Activated CD4-positive, alpha-beta T cell treated with anti-CD3 and anti-CD28 coated beads for 4 hours (primary cell): Measurements from ENCODE around the gene CDK4.

Experiments
- DNase-seq, 2 donors: peaks; one replicate each; pipeline ENCODE4 v3.0.0-alpha.2; 2020

The CDK4 gene

DNA sequence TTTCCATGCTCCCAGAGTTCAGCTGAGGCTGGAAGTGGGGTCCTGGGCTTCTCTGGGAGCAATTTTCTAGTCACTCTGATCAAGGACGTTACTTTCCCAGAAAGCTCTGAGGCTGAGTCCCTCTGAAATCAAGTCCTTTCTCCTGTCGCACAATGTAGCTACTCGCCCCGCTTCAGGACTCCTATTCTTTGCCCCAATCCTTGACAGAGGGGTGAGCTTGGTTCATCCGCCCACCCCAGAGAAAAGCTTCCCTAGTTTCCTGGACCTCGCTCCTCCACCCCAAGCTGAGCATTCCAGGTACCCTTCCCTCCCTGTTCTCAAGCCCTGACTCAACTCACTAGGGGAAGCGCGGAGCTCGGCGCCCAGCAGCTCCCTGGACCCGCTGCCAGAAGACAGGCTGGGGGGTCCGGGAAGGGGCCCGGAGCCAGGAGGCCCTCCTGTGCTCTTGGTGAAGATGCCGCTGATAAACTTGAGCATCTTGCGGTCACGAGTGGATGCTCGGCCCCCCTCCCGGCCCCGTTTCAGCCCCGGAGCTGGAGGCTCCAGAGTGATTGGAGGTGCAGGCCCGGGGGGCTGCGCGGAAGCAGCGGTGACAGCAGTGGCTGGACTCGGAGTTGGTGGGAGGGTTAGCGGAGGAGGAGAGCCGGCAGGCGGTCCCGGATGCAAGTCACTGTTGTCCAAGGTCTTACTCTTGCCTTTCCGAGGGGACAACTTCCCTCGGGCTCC is 15.2 kb downstream of the CDK4 start:
- no peak for DNase-seq

DNA sequence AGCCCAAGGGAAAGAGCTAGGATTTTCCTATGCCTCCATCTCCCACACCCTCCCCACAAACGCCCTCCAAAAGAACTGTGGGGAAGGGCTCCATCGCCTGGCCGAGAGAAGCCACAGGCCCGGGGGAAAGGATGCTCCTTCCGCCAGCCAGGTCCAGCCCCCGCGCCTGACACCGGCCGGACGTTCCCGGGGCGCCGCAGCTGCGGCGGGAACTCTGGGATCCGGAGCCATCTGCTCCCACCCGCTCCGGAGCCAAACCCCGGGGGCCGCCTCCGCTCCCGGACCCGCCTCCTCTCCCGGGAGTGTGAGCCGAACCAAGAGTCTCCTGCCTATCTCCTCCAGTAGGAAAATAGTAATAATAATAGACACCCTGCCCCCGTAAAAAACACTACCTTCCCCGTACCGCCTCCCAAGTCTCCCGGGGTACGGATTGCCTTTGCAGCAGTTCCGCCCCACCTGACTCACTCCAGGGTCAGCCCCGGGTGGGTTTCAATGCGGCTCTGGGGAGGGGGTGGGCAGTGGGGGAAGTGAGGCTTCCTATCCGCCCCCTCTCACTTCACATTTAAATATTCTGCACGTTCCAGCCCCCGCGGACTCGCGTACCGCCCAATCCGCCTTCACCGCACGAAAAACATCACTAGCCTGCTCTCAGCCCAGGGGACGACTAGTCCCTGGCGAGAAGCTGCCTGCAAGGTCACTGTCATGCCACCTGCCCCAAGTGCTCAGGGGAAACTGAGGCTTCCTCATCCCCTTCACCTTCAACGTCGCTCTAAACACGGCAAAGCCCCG is 16.0 kb downstream of the CDK4 start:
- no peak for DNase-seq

DNA sequence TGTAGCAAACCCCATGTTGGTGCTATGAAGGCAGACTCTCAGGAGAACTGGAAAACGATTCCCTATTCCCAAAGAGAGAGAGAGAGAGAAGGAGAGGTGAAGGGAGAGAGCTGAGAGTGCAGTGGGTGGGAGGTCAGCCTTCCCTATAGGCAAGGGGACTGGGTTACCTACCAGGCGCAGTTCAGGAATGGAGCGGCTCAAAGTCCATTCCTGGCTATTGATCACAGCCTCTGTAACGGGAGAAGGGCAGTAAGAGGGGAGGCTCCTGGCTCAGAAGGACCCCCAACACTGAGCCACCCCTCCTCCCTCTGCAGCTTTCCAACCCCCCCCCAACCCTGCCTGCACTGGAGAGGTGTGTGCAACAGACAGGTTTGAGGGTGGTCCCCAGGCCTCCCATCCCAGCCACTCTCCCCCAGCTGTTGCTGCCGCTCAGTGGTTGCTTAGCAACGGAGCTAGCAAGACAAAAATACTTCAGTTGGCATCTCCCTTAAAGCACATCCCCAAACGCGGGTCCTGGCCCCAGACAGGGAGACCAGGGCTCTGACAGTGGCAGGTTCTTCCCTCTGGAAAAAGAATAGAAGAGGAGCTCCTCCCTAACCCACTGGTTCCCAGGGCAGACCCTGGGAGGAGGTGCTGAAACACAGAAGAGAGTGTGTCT is 16.8 kb downstream of the CDK4 start:
- no peak for DNase-seq

DNA sequence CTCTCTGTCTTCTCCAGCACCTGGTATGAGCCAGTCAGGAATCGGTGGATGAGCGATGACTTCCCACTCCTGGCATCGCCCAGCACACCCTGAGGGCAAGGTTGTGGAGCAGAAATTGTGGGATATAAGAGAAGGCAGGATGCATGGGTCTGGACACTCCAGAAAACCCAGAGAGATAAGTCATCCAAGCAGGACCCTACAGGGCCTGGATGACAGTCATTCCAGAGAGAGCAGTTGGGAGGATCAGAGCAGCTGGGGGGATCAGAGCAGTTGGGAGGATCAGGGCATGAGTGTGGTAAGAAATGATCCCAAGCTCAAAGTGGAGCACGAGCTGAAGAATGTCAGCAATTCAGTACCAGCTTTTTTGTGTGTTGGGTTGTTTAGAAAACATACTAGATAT is 17.5 kb downstream of the CDK4 start:
- no peak for DNase-seq

DNA sequence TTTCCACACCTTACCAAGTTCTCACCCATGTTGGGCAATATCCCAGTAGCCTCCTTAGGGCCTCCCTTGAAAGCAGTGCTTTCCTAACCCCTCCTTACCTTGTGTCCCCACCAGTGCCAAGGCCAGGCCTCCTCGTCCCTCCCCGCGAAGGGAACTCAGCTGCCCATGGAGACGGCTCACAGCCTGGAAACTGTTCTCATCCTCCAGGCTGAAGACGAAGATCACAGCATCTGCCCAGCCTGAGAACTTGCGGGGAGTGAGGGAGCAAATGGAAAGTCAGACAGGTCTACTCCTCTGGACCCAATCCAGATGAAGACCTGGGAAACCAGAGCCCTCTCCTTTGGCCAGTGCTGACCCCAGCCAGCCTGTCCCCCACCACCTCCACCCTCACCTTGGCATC is 18.2 kb downstream of the CDK4 start:
- no peak for DNase-seq

DNA sequence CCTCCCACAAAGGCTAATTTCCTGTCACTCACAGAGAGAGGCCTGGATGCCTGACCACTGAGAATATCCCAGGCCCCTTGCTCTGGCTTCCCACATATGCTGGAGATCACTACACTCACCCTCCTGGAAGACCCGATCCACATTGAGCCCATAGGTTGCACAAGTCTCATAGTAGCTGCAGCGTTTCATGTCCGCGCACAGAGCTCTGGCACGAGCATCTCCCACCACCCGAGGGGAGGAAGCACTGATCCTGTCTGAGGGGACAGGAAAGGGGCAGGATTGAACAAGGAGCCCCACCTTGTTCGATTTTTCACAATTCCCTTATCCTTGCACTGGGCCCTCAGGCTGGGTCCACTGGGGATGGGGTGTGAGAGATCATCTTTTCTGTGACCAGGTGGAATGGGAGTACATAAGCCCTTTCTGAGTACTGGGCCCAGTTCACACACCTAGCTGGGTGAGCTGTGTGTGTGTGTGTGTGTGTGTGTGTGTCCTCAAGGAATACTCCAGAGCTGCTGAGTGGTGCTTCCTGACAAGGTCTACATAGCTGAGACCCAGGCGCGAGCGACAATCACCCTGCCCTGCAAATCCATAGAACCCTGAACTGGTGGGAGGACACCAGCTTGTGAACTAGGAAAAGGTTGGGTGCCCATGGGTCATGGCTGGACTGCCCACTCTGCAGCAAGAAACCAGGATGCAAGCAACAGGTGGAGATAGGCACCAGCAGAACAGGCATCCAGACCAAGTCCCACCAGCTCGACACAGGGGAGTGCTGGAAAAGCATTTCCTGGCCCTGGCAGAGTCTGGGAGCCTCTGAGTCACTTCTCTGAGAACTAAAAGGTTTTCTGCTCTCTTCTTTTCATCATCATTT is 19.1 kb downstream of the CDK4 start:
- DNase-seq, result no peak

DNA sequence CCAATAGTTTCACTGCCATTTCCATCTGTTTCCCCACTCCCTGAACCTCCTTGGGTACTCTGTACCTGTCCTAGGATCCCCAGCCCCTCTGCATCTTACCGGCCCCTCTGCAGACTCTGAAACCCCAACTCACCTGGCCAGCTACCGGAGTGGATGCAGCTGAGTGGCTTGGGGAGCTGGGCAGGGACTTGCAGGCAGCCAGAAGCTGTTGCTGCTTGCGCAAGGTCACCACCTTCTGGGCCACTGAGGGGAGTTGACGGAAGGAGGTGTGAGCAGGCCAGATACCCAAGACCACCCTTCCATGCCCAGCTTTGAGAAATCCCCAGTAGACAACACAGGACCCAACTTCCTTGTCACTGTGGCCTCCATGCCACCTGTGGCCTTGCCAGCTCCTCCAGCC is 19.8 kb downstream of the CDK4 start:
- no peak for DNase-seq

DNA sequence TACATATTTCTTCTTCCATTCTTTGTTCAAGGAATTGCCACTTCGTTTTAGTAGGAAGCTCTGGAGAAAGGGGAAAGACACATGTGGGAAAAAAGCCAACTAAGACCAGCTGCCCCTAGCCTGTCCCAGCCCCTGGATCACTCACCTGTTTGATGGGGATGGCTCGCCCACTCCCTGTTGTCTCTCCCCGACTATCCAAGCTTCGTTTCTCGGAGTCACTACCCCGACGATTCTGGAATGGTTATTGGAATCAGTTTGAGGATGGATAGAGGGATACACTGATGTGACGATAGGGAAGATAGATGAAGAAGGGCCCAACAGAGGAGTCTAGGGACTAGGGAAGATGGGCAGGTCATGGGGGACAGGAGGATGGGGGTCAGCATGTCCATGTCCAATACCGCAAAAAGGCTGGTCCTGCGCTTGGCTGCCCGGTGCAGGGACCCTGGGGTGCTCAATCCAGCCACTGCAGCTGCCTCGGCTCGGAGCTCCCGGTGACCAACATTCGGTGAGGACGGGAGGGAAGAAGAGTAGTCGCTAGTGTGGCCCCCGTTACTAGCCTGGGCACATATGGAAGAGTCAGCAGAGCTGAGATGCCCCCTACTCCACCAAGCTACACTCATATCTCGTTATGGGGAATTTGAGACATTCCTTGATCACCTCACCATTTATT is 20.6 kb downstream of the CDK4 start:
- DNase-seq, result no peak

DNA sequence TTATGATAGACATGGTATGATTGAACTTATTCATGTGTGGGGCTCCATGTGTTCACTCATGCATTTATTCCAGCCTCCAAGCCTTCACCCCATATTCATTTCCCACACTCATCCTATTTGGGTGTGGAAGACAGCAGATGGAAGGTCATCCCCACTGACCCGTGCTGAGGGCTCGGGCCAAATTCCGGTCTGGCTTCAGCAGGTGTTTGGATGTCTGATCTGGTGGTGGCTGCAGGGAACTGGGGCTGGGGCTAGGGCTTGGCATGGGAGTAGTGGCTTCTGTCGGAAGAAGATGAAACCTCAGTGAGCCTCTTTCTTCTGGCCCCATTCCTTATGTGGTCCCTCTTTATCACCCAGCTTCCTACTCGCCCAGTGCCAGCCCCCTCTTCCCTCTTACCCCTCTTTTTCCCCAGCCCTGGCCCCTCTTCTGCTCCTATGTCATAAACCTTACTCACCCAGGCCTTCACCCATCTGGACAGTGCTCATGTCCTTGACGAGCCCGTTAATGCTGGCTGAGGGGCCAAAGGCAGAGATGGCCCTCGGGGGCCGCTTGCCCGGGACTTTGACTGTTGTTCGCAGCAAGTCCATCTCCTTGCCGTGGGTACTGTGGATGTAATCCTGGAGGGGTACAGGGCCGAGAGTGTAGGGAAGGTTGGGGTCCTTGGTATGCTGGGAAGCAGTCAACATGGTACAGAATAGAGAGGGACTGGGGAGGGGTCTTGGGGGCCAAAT is 21.6 kb downstream of the CDK4 start:
- no peak for DNase-seq

DNA sequence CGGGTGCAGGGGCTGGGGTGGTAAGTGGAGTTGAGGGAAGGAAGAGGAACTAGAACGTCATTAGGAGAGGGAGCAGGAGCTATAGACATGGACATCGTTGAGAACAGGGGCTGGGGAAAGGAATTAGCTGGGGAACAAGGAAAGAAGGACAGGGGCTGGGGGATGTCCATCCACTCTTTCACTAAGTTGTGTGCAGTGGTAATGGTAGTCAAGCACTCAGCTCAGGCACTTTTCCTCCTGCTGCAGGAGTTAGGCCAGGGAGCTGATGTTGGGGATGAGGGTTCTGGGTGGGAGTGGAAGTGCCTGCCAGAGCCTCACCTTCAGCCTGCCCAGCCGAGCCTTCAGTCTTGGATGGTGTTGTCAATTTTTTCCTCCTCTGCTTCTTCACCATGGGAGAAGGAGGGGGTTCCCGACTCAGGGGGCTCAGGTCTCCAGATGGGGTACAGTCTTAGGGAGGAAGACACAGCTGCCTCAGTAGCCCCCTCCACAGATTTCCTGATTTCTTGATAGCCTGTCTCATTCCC is 22.7 kb downstream of the CDK4 start:
- no peak for DNase-seq

DNA sequence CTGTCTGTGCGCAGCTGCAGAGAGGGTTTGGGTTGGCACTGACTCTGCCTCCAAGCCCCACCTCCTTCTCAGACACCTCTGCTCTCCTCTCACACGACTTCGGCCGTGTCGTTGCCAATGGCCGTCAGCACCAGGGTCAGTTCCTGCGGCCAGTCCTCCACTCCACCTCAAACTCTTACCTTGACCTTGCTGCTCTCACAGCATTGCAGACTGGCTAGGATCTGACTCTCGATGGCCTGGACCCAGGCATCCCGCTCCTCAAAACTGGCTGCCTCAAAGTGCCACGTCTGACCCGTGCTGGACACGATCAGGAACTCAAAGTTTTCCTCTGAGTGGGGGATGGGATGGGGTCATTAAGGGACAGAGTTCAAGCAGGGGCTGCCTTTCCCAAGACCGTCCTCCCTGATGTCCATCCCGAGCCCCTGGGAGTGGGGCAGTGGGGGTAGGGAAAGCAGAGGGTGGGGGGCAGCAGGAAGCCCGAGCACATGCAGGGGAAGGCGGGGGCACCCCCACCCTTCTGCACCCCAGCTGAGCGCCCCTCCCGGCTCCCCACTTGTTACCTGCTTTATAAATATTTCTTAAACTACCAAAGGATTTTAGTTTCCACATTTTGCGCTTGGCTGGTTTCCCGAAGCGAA is 24.2 kb downstream of the CDK4 start:
- DNase-seq, result no peak

DNA sequence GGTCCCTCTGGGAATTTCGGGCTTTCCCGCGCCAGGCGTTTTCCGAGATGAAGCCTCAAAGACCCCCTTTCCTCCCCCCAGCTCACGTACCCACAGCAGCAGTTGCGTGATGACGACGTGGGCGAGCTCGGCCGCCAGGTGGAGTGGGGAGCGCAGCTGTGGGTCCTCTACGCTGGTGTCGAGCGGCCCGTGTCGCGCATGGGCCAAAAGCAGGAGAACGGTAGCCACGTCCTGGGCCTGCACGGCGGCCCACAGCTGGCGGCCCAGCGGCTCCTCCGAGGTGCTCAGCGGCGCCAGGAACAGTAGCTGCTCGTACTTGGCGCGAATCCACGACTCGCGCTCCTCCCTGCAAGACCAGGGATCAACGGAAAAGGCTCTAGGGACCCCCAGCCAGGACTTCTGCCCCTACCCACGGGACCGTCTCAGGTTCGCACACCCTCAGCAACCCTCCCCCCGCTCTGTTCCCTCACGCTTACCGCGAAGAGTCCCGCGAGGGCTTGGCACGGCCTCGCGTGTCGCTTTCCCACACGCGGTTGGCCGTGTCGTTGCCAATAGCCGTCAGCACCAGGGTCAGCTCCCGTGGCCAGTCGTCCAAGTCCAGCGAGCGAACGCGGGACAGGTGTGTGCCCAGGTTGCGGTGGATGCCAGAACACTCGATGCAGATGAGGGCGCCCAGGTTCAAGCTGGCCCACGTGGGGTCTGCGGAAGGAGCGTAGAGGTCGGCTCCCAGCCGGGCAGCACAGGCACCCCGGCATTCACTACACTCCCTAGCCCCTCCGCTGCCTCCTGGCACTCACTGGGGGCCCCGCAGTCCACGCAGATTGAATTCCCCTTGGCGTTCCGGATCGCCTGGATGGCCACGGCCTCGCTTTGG is 25.0 kb downstream of the CDK4 start:
- DNase-seq, result no peak

DNA sequence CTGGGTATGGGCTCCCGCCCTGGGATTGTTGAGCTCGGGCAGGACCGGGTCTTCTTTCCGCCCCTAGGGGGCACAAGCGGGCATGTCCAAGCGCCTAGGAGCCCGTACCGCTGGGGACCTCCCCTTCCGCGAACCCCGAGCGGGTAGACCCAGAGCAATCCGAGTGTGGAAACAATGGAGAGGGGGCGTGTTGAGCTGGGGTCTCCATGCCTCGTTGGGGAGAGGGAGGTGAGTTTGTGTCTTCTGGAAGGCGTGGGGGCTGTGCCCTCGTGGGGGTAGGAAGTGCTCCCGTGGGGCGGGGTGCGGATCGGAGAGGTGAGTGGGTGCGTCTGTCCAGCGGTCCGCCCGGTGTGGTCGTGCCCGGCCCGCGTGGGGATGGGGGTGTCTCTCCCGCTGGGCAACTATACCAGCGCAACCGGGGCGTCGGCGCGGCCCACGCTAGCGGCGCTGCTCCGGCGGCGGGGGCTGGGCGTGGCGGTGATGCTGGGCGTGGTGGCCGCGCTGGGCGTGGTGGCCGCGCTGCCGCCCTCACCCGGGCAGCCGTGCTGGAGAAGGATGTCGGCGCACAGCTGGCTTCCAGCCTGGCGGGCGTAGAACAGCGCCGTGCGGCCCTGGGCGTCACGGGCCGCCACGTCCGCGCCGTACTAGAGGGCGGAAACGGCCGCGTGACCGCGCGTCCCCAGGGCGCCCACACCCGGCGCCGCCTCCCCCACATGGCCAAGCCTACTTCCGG is 25.8 kb downstream of the CDK4 start:
- no peak for DNase-seq

DNA sequence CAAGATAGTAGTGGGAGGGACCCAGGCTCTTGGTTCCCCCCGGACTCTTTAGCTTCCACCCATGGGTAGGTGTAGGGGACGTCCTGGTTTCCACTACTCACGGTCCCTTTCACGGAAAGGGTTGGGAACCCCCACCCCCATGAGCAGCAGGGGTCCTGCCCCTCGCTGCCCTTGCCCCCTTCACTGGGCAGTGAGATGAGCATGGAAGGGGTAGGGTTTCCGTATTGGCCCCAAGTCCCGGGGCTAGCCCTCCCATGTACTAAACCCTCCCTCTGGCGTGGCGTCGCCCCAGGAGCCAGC is 26.3 kb downstream of the CDK4 start:
- no peak for DNase-seq

DNA sequence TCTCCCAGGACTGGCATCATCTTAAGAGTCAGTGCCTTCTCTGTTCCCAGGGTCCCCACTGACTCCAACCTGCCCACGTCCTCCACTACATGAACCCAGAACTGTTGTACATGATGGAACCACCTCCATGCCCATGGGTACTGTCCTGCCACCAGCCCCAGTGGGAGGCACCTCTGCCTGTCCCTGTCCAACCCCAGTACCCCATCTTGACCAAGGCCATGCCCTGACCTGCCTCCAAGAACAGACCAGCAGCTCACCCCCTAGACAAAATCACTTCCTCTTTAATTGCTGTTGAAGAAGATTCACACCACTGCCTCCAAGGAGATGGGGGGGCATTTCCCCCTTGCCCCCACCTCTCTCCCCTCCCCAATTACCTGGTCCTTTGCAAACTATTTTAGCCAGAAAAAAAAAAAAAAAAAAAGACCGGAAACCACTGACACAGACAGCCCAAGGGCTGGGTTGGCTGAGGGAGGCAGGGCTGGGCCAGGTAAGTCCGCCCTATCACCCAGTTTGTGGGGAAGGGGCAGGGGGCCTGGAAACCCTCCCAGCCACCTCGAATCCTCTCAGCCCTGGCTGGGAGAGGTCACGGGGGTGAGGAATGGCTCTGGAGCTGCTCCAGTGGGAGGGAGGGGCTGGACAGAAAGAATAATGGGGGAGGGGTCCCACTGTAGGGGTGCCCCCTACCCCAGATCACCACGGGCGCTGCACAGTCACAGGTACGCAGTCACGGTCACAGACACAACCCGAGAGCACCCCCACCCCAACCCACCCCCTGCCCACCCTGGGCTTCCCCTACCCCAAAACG is 27.0 kb downstream of the CDK4 start:
- no peak for DNase-seq

DNA sequence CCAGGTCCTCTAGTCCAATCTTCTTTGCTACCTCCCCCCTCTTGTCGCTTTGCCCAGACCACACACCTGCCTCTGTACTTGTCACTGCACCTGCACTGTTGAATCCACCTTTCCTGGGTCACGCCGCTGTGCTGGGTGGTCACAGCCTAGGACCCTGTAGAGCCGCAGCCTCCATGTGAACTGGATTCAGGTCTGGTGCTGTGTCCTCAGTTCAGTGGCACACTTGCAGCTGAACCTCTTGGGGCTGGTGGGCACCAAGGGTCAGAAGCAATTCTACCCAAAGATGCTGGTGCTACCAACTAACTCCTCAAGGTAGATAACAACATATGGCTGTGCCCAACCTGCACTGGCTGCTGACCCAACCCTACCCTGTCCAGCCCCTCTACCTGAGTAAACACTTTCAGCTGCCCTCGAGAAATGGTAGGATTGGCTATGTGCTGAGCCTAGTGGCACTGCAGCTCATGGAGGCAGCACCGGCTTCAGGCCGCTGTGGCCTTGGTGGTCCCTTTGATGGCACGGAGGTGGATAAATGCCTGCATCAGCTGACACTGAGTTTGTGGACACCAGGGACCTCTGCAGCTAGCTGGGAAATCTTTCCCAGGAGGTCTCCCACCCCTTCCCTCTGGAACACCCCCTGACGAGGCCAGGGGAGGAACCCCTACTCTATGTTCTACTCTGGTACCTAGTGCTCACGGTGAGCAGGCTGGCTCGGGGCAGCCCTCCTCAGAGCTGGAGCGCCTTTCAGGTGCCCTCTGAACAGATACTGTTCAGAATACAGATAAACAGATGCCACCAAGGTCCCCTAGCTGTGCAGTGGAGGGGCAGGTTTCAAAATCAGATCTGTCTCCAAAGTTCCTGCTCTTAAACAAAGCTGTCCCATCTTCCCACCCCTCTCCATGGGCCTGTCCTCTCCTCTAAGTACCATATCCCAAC is 27.8 kb downstream of the CDK4 start:
- no peak for DNase-seq

DNA sequence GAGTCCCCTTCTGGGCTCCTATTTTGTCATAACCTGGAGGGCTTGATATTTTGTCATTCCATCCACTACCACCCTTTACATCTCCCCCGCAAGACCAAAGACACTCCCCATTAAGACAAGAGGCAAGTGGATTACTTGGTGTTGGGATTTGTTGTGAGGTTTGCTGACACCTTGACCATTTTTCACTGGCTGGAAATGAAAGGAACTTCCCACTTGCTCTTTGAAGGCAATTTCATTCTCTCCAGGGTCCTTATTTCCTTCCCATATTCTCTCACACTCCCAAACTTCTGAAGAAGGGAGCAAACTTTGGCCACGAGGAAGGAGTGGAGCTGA is 28.5 kb downstream of the CDK4 start:
- DNase-seq, result no peak
